ENCODE data around the gene IQCM.

IQCM gene

DNA sequence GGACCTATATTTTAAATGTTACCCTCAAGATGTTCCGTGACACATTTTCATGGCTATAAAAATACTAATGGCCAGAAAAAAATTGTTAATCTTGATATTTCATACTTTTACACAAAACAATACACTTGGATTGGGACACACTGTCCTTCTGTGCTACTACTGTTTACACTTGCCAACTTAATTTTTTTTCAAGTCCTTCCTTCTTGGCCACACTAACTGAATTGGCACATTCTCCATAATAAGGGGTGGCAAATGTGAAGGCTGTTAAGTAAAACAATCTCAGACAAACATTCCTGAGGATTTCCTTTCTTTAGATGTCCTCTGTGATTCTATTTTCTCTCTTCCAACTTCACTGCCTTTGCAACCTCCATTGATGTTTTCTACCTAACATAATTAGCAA is 225.8 kb downstream of the IQCM start:
- DNase-seq (ENCODE audit: low read depth, low spot score): no peak
- no peaks in the 10 kb centered on the region for H3K36me3 ChIP-seq (ENCODE audit: insufficient read depth, insufficient read length, low read length)
- no peaks in the 10 kb centered on the region for H3K4me1 ChIP-seq (ENCODE audit: insufficient read depth, insufficient read length)
- no peak overlapping the region for H3K4me3 ChIP-seq (ENCODE audit: insufficient read length, low read depth)
- H3K9ac ChIP-seq (ENCODE audit: insufficient read length, low read depth): no peak overlapping the region
- H3K9me3 ChIP-seq (ENCODE audit: insufficient read depth, low read length): no peaks in the 10 kb centered on the region
- TF ChIP-seq ZNF274 (IDR thresholded peaks at IDR 0.05; ENCODE audit: low read depth, low read length) (no peak), SUZ12 (IDR thresholded peaks at IDR 0.05; ENCODE audit: extremely low read depth, insufficient read depth, insufficient read length) (no peak), YY1 (IDR thresholded peaks at IDR 0.05; ENCODE audit: insufficient read depth, insufficient read length) (no peak)
- H3K27me3 ChIP-seq (ENCODE audit: insufficient read depth, insufficient read length): no peaks in the 10 kb centered on the region

DNA sequence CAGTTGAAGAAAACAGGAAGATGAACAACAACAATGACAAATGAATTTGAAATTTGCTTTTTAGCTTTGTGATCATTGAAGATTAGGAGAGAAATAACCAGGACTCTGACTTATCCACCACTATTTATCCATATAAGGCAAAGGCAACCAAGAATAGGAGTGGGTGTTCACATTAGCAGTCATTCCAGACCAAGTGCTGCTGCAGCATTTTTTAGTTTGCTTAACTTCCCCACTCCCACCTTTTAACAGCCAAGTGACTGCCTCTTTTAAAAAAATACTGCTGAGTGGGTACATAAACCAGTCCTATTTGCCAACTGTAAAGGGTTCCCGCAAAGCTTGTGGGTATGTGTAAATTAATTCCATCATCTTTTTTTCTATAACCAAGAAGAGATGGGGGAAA is 230.9 kb downstream of the IQCM start:
- TF ChIP-seq ZNF274 (IDR thresholded peaks at IDR 0.05; ENCODE audit: low read depth, low read length) (no peak), YY1 (IDR thresholded peaks at IDR 0.05; ENCODE audit: insufficient read depth, insufficient read length) (no peak), SUZ12 (IDR thresholded peaks at IDR 0.05; ENCODE audit: extremely low read depth, insufficient read depth, insufficient read length) (no peak)
- no peak for DNase-seq (ENCODE audit: low read depth, low spot score)
- Histone ChIP-seq H3K27me3 (ENCODE audit: insufficient read depth, insufficient read length) (no peaks in the 10 kb centered on the region), H3K36me3 (ENCODE audit: insufficient read depth, insufficient read length, low read length) (no peaks in the 10 kb centered on the region), H3K4me1 (ENCODE audit: insufficient read depth, insufficient read length) (no peaks in the 10 kb centered on the region), H3K9ac (ENCODE audit: insufficient read length, low read depth) (no peak overlapping the region), H3K9me3 (ENCODE audit: insufficient read depth, low read length) (no peaks in the 10 kb centered on the region), H3K4me3 (ENCODE audit: insufficient read length, low read depth) (no peak overlapping the region)

DNA sequence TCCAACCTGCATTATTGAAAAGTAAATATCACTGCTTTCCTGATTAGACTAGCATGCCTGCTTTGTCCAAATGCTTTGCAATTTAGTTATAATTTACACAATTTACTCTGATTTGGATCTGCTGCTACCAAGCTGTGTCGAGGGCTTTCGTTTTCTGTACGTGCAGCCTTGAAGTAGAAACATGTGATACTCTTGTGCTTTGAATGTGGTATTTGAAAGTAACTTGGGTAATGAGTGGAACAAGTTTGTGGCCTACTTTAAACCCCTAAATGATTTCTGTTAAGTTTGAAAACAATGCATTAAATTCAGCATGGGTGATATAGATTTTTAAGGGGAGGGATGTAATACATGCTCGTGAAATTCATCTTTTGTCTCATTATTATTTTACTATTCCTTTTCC is 240.7 kb downstream of the IQCM start:
- no peak for TF ChIP-seq SUZ12 (IDR thresholded peaks at IDR 0.05; ENCODE audit: extremely low read depth, insufficient read depth, insufficient read length)
- no peak for TF ChIP-seq YY1 (IDR thresholded peaks at IDR 0.05; ENCODE audit: insufficient read depth, insufficient read length)
- TF ChIP-seq ZNF274 (IDR thresholded peaks at IDR 0.05; ENCODE audit: low read depth, low read length): no peak
- Histone ChIP-seq H3K27me3 (ENCODE audit: insufficient read depth, insufficient read length) (no peaks in the 10 kb centered on the region), H3K4me3 (ENCODE audit: insufficient read length, low read depth) (no peak overlapping the region), H3K4me1 (ENCODE audit: insufficient read depth, insufficient read length) (no peaks in the 10 kb centered on the region), H3K36me3 (ENCODE audit: insufficient read depth, insufficient read length, low read length) (no peaks in the 10 kb centered on the region), H3K9ac (ENCODE audit: insufficient read length, low read depth) (no peak overlapping the region), H3K9me3 (ENCODE audit: insufficient read depth, low read length) (no peaks in the 10 kb centered on the region)
- DNase-seq (ENCODE audit: low read depth, low spot score): no peak

DNA sequence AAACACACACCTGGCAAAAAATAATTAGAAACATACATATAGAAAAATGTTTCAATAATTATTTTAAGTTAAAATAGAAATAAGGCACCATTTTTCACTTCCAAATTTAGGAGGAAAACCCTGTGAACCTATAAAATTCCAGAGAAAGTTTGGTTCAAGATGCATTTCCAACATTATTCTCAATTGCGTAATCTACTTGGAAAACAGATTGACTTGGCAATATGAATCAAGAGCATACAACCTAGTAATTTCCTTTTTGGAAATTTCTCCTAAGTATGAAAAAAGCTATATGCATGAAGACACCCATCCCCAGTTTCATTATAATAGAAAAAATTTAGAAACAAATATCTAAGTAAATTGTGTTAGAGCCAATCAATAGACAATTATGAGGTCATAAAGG is 242.9 kb downstream of the IQCM start:
- no peak for TF ChIP-seq SUZ12 (IDR thresholded peaks at IDR 0.05; ENCODE audit: extremely low read depth, insufficient read depth, insufficient read length)
- TF ChIP-seq ZNF274 (IDR thresholded peaks at IDR 0.05; ENCODE audit: low read depth, low read length): no peak
- no peak for TF ChIP-seq YY1 (IDR thresholded peaks at IDR 0.05; ENCODE audit: insufficient read depth, insufficient read length)
- H3K9me3 ChIP-seq (ENCODE audit: insufficient read depth, low read length): no peaks in the 10 kb centered on the region
- no peaks in the 10 kb centered on the region for H3K27me3 ChIP-seq (ENCODE audit: insufficient read depth, insufficient read length)
- no peak for DNase-seq (ENCODE audit: low read depth, low spot score)
- H3K9ac ChIP-seq (ENCODE audit: insufficient read length, low read depth): no peak overlapping the region
- no peaks in the 10 kb centered on the region for H3K4me1 ChIP-seq (ENCODE audit: insufficient read depth, insufficient read length)
- no peak overlapping the region for H3K4me3 ChIP-seq (ENCODE audit: insufficient read length, low read depth)
- H3K36me3 ChIP-seq (ENCODE audit: insufficient read depth, insufficient read length, low read length): no peaks in the 10 kb centered on the region

DNA sequence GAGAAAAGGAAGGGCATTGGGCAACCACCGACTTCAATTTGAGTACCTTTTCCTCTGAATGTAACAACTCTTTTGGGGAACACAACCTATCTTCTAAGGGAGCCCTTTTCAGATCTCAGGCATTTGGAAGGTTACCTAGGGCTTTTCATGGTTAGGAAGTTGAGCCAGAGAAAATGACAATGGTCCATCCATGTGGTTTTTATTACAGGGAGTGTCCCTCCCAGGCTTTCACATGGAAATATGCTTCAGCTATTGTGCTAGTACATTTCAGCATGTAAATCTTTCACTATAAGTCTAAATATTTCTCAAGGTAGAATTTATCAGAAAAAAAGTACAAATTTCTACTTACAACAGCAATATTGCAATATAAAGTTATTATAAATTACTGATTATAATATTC is 259.8 kb downstream of the IQCM start:
- no peaks in the 10 kb centered on the region for H3K36me3 ChIP-seq (ENCODE audit: insufficient read depth, insufficient read length, low read length)
- no peak for TF ChIP-seq YY1 (IDR thresholded peaks at IDR 0.05; ENCODE audit: insufficient read depth, insufficient read length)
- no peak for TF ChIP-seq ZNF274 (IDR thresholded peaks at IDR 0.05; ENCODE audit: low read depth, low read length)
- TF ChIP-seq SUZ12 (IDR thresholded peaks at IDR 0.05; ENCODE audit: extremely low read depth, insufficient read depth, insufficient read length): no peak
- H3K4me1 ChIP-seq (ENCODE audit: insufficient read depth, insufficient read length): no peaks in the 10 kb centered on the region
- H3K9me3 ChIP-seq (ENCODE audit: insufficient read depth, low read length): no peaks in the 10 kb centered on the region
- no peak for DNase-seq (ENCODE audit: low read depth, low spot score)
- H3K4me3 ChIP-seq (ENCODE audit: insufficient read length, low read depth): no peak overlapping the region
- H3K9ac ChIP-seq (ENCODE audit: insufficient read length, low read depth): no peak overlapping the region
- H3K27me3 ChIP-seq (ENCODE audit: insufficient read depth, insufficient read length): no peaks in the 10 kb centered on the region

DNA sequence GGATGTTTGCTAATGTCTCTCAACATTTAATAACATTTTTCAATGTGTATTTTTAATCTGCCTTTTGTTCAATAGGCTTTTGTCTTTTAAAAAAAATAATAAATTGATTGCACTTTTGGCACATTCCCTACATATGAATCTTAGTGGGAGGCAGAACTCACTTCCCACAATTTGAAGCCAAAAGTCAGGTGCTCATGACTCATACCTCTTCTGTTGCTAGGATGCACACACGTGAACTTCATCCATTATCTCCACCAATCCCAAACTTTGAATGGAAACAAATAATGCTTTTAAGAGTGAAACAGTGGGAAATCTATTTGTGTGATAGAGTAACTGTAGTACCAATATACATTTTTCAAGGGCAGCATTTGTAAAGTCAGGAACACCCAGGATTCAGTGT is 260.5 kb downstream of the IQCM start:
- Histone ChIP-seq H3K9ac (ENCODE audit: insufficient read length, low read depth) (no peak overlapping the region), H3K27me3 (ENCODE audit: insufficient read depth, insufficient read length) (no peaks in the 10 kb centered on the region), H3K9me3 (ENCODE audit: insufficient read depth, low read length) (no peaks in the 10 kb centered on the region), H3K36me3 (ENCODE audit: insufficient read depth, insufficient read length, low read length) (no peaks in the 10 kb centered on the region), H3K4me3 (ENCODE audit: insufficient read length, low read depth) (no peak overlapping the region), H3K4me1 (ENCODE audit: insufficient read depth, insufficient read length) (no peaks in the 10 kb centered on the region)
- TF ChIP-seq SUZ12 (IDR thresholded peaks at IDR 0.05; ENCODE audit: extremely low read depth, insufficient read depth, insufficient read length) (no peak), YY1 (IDR thresholded peaks at IDR 0.05; ENCODE audit: insufficient read depth, insufficient read length) (no peak), ZNF274 (IDR thresholded peaks at IDR 0.05; ENCODE audit: low read depth, low read length) (no peak)
- DNase-seq (ENCODE audit: low read depth, low spot score): no peak

DNA sequence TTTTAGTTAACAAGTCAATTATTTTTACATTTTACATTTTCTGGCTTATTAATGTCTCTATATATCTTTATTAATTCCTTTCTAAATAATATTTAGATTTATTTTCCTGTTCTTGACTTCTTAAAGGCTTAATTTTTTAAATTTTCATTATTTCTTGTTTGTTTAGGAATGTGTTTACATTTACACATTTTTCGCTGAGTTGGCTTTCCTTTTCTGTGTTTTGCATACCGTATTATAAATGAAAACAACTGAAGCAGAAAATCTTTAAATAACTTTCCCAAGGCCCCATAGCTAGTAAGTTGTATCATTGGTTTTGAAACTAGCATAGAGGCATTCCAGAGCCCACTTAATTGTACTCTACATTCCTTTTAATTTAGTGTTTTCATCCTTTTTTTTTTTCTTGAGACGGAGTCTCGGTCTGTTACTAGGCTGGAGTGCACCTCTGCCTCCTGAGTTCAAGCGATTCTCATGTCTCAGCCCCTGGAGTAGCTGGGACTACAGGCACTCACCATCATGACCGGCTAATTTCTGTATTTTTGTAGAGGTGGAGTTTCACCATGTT is 261.6 kb downstream of the IQCM start:
- Histone ChIP-seq H3K27me3 (ENCODE audit: insufficient read depth, insufficient read length) (no peaks in the 10 kb centered on the region), H3K4me3 (ENCODE audit: insufficient read length, low read depth) (no peak overlapping the region), H3K4me1 (ENCODE audit: insufficient read depth, insufficient read length) (no peaks in the 10 kb centered on the region), H3K36me3 (ENCODE audit: insufficient read depth, insufficient read length, low read length) (no peaks in the 10 kb centered on the region), H3K9ac (ENCODE audit: insufficient read length, low read depth) (no peak overlapping the region), H3K9me3 (ENCODE audit: insufficient read depth, low read length) (no peaks in the 10 kb centered on the region)
- DNase-seq (ENCODE audit: low read depth, low spot score): no peak
- TF ChIP-seq SUZ12 (IDR thresholded peaks at IDR 0.05; ENCODE audit: extremely low read depth, insufficient read depth, insufficient read length) (no peak), YY1 (IDR thresholded peaks at IDR 0.05; ENCODE audit: insufficient read depth, insufficient read length) (no peak), ZNF274 (IDR thresholded peaks at IDR 0.05; ENCODE audit: low read depth, low read length) (no peak)

Measured in NT2/D1 (cell line).